GM19099 (cell line): ENCODE data around the gene PRR29.

Source experiments
- POLR2A ChIP-seq: IDR thresholded peaks from 3 replicates; pipeline ENCODE4 v1.6.1; 2011; ENCODE audit warnings: low read depth; ENCODE audit not compliant: insufficient read length; ENCODE audit errors: extremely low read depth

Gene PRR29

GRCh38 chr17:64038331-64039105, 40.4 kb downstream of the PRR29 start:
- TF ChIP-seq POLR2A, result no peak

- no peak for TF ChIP-seq POLR2A
Measured at GRCh38 chr17:64039106-64039400, 40.9 kb downstream of the PRR29 start.

- no peak for TF ChIP-seq POLR2A
Measured at GRCh38 chr17:64040206-64040605, 42.1 kb downstream of the PRR29 start.

GRCh38 chr17:64041912-64042311, 43.8 kb downstream of the PRR29 start:
- TF ChIP-seq POLR2A, result no peak

GRCh38 chr17:64042700-64043485, 44.7 kb downstream of the PRR29 start:
- TF ChIP-seq POLR2A, result no peak

- TF ChIP-seq POLR2A, result no peak
Measured at GRCh38 chr17:64045176-64045575, 47.0 kb downstream of the PRR29 start.

- no peak for TF ChIP-seq POLR2A
Measured at GRCh38 chr17:64048805-64049204, 50.7 kb downstream of the PRR29 start.

- no peak for TF ChIP-seq POLR2A
Measured at GRCh38 chr17:64051153-64051552, 53.0 kb downstream of the PRR29 start.

- no peak for TF ChIP-seq POLR2A
Measured at GRCh38 chr17:64053101-64053500, 55.0 kb downstream of the PRR29 start.
